Stimulated activated CD4-positive, alpha-beta T cell treated with anti-CD3 and anti-CD28 coated beads, Interleukin-12 subunit alpha, Interleukin-12 subunit beta, amount 100 ng/mL, for 24 hours (primary cell): Measurements from ENCODE around the gene ADH1B.
"Not testable (repeated sequence)": the region's sequence is repeated elsewhere in the genome, so short reads cannot be mapped to it uniquely, and the experiment has no call there.

Experiments
- DNase-seq, 2 experiments: peaks; one replicate each; pipeline ENCODE4 v3.0.0-alpha.2; 2020; ENCODE audit warnings: low read depth in 2 of 2

ADH1B gene

DNA sequence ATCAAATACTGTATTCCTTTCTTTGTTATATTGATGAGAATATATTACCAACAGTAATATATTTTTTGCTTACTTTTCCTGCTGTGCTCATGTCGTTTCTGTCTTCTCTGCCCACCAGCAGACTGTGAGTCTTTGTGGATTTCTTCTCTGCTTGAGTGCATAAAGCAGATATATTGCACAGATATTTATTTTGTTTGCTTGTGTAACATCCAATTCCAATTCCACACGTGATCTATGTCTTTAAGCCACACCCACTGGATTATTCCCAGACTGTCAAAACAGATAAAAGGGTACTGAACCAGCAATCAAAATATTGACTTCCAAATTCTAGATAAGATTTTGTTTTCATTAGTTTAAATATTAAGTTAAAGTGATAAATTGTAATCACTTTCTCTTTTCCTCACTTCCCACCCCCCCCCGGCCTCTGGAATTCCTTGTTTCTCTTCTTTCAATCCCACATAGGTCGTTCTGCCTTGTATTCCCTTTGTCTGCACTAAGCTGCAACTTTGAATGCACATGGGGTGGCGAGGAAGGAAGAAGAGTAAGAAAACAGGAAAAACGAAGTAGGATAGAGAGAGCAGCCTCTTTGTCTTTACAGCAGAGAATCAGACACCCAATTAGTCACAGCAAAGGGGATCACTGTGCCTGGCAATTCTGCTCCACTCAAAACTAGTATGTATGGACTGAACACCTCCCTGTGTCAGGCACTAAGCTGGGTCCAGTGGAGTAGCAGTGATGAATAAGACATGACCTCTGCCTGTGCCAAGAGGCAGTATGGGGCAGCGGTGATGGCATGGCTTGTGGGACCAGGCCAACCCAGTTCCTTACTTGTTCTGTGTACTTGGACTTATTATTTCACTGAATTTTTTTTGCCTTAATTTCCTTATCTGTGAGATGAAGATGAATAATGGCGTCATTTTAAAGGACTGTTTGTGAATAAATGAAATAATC lies at the start of gene ADH1B:
Gene ADH1B, minus strand, starts transcription at position 161 of the 951 bp plus-strand sequence. Its CDS starts 70 bp downstream, at position 91.
- no peak for DNase-seq

DNA sequence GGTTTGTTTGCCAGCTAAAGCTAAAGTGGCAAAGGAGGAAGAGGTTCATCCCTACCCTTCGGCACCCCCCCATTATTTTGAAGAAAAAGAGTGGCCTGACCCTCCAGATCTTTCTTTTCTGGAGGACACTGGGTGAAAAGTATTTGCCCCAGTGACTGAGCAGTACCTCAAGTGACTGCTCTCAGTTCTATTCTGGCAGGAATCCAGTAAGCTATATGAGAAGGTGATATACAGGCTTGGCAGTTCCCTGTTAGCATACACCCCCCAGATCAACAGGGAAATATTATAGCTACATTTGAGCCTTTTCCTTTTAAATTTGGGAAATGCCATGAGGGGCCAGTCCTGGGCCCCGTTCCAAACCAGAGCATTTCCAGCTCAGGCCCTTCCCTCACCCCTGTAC lies 46.6 kb upstream of the ADH1B start:
- DNase-seq: not testable (repeated sequence)

DNA sequence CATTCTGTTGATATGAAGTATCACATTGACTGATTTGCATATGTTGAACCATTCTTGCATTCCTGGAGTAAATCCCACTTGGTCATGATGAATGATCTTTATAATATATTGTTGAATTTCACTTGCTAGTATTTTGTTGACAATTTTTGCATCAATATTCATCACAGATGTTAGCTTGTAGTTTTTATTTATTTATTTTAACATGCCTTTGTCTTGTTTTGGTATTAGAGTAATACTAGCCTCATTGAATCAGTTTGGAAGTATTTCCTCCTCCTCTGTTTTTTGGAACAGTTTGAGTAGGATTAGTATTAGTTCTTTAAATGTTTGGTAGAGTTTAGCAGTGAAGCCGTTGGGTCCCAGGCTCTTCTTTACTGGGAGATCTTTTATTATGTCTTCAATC lies 45.3 kb upstream of the ADH1B start:
- DNase-seq: no peak

DNA sequence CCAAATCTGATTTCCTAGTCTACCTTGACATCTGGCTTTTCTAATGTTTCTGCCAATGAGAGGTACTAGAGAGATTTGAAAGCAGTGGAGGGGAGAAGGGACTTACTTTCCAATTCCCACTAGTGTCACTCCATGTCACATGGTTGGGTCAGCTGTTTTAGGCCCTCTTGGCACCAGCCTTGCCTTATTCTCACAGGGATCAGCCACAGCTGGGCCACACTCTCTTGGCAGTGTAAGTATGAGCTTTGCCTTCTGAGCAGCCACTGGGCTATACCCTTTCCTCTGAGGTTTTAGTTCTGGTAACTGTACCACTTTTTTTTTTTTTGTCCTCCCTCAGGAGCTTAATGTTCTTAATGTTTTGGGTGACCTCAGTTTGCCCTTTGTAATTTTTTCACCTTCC lies 41.6 kb upstream of the ADH1B start:
- no peak for DNase-seq

DNA sequence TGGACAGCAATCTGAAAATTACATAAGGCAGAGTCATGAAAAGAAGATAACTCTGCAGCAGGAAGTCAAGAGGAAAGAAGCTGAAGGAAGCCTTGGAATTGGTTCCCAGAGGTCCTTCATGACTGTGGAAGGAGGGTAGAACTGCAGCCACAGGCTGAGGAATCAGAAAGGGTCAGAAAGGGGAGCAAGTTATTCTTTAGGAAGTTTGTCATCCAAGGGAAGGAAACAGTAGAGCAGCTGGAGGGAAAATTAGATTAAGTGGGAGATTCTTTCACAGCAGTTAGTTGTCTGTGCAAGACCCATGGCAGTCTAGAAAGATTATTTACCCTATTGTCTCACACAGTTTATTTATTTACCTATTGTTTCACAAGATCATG lies 40.7 kb upstream of the ADH1B start:
- DNase-seq: no peak

DNA sequence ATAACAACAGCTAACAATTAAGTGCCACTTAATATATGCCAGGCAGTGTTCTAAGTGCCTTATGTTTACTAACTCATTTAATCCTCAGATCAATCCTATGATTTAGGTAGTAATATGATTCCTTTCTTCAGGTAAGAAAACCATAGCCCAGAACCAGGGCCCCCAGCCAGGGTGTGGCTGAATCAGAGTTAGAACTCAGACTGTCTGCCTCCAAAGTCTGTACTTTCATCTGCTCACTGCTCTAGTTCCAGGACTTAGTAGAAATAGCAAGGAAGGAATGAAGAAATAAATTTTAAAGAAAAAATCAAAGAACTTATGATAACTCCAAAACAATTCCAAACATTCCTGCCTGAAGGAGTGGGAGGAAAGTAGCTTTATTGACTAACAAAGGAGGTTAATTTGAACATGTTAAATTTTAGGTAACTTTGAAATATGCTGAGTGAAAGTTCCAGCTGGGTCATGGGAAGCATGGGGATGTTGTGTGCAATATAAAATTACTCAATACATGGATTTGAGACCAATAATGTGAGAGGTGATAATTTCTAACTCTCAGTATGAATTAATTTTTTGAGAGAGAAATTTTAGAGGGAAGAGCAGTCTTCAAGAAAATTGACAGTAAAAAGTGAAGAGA lies 40.2 kb upstream of the ADH1B start:
- no peak for DNase-seq

DNA sequence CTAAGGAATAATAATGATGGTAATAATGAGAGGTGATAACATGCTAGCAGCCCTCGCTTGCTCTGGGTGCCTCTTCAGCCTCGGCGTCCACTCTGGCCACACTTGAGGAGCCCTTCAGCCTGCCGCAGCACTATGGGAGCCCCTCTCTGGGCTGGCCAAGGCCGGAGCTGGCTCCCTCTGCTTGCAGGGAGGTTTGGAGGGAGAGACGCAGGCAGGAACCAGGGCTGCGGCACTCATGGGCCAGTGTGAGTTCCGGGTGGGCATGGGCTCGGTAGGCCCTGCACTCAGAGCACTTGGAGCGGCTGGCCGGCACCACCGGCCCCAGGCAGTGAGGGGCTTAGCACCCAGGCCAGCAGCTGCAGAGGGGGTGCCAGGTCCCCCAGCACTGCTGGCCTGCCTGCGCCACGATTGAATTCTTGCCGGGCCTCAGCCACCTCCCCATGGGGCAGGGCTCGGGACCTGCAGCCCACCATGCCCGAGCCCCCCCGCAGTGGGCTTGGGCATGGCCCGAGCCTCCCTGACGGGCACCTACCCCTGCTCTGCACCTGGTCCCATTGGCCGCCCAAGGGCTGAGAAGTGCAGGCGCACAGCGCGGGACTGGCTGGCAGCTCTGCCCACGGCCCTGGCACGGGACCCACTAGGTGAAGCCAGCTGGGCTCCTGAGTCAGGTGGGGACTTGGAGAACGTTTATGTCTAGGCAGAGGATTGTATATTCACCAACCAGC lies 38.4 kb upstream of the ADH1B start:
- DNase-seq: no peak

DNA sequence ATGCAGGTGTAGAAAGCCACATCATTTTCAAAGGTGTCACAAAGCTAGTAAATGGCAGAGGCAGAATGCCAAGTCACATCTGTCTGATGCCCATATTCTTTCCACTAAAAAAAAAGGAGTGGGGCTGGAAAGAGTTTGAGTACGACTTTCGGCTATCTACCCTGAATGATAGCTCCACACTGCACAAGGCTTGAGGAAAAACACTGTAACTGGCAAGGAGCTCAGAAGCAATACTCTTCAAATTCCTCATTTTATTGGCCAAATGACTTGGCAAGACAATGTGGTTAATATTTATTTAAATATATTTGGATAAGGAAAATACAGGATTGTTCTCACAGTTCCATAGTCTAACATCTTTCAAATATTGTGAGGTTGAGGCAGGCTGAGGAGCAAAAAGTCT lies 36.7 kb upstream of the ADH1B start:
- DNase-seq: no peak

DNA sequence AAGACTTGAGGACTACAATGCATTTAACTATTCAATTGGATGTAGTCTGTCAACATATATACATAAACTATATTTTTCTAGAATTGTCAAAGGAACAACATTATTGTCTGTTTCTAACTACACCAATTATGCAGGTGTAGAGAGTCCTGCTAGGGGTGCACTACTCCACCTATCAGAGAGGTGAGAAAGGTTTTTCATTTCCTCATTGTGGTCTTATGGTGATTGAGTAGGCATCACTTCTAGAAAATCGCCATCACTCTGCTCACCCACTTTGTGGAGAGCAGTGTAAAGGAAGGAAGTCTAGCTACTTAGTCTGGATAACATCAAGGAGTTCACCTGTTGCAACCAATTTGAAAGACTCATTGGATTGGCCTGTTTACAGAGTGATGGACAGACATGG lies 35.8 kb upstream of the ADH1B start:
- no peak for DNase-seq

DNA sequence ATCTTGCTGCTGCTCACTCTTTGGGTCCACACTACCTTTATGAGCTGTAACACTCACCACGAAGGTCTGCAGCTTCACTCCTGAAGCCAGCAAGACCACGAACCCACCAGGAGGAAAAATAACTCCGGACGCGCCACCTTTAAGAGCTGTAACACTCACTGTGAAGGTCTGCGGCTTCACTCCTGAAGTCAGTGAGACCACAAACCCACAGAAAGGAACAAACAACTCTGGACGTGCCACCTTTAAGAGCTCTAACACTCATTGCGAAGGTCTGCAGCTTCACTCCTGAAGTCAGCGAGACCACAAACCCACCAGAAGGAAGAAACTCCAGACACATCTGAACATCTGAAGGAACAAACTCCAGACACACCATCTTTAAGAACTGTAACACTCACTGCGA lies 34.9 kb upstream of the ADH1B start:
- not testable (repeated sequence) for DNase-seq

DNA sequence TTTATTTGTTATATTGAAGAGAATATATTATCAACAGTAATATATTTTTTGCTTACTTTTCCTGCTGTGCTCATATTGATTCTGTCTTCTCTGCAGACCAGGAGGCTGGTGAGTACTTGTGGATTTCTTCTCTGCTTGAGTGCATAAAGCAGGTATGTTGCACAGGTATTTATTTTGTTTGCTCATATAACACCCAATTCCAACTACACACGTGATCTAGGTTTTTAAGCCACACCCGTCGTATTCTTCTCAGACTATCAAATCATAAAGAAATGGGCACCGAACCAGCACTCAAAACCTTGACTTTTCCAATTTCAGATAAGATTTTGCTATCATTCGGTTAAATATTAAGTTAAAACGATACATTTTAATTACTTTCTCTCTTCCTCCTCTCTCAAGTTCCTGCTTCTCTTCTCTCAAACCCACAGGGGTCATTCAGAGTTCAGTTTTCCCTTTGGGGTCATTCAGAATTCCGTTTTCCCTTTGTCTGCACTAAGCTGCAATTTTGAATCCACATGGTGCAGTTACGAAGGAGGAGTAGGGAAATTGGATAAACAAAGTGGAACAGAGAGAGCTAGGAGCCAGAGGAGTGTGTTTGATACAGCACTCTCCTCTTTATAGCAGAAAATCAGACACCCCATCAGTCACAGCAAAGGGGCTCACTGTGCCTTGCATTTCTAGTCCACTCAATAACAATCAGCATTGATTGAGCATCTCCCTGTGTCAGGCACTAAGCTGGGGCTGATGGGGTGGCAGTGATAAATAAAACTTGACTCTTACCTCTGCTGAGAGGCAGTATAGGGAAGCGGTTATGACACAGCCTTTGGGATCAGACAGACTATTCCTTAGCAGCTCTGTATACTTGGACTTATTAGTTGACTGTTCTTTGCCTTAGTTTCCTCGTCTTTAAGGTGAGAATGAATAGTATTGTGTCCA lies 31.7 kb upstream of the ADH1B start, which contains the start of gene ADH1C:
Gene ADH1C, minus strand, starts transcription at position 145 of the 936 bp plus-strand sequence. Its CDS starts 71 bp downstream, at position 74.
- no peak for DNase-seq

DNA sequence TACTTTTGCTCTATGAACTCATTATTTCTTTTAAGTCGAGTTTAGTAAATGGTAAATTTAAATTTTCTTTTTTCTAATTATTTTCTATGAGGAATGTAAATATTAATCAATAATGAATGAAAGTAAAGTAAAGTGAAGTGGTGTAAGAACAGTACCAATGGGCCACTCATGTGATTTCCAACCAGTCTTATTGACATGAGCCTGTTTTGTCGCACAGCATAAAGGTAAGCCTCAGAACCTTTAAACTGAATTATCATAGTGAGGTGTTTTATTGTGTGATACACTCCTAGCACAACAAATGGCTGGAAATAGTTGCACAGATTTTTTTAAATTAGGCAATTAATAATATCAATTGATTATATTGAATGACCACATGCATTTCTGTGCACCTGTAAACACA lies 30.3 kb upstream of the ADH1B start:
- DNase-seq: no peak

DNA sequence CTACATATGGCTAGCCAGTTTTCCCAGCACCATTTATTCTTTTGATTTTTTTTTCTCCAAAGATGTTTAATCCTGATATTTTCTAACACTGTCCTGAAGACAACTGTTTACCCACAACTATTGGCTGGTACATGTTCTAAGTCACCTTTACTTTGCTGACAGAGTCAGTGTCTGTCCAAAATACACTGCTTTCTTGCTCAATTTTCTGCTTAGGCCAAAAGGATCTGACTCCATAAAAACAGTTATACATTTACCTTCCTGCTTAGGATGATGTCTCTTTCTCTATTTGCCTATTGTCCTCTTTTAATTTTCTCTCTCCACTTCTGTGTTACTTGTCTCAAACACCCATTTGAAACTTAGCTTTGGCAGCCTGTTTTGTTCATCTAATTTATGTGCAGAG lies 28.1 kb upstream of the ADH1B start:
- DNase-seq: no peak

DNA sequence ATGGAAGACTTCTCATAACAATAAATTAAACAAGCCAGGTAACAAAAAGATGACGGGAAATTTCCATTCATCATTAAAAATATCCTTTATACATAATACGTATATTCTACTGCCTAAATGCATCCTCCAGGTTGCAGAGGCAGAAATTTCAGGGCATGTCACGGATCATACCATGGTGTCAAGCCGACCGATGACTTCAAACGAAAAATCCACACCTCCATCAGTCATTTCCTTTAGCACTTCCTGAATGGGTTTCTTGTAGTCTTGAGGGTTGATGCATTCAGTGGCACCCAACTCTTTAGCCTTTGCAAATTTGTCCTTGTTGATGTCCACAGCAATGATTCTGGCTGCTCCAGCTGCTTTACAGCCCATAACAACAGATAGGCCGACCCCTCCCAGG lies 21.4 kb upstream of the ADH1B start:
- DNase-seq: not testable (repeated sequence)

DNA sequence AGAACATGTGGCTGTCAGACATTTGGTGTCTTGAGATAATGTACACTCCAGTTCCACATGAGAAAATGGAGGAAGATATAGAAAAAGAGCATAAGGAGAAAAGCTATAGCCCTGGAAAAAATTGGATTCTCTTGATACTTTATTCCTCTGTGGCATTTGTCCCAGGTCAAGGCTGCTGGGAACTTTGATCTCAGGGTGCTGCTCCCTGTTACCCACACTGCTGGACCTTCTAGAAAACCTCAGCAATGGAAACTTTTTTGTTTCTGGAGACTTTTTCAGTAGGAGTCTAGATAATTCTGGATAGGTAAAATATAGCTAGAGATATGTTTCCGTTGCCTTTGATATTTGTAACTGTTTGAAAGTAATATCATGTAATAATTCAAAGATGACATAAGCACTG lies 20.2 kb upstream of the ADH1B start:
- DNase-seq: no peak

DNA sequence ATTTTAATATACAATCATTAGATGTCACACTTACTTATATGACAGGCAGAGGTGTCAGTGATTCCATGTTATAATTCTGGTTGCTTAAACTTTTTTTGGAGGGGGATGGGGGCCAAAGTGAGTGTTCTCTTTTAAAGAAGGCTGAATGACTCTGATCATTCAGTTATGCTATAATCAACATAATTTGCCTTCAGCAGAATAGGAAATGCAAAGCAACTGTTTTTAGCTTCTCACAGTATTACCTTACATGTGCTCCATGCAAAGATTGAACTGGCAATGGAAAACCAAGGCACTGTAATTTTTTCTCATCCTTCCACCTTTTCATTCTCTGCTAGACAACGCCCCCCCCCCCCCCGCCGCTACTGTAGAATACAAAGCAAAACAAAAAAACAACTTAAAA lies 18.0 kb upstream of the ADH1B start:
- no peak for DNase-seq

DNA sequence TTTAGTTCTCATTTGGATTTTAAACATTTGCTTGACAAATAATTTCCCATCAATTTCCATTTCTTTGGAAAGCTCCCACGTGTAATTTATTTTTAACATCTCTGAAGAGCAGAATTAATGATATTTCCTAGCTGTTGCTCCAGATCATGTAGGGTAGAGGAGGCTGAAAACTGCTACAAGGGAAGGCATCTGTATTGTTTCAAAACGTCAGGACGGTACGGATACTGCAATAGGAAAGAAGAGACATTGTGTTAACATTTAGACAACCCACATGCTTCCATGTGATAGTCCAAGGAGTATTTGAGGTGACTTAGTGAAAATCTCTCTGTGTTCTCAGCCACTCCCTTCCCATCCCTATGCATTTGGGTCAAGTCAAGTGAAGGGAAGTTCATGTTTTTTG lies 15.4 kb upstream of the ADH1B start:
- no peak for DNase-seq

DNA sequence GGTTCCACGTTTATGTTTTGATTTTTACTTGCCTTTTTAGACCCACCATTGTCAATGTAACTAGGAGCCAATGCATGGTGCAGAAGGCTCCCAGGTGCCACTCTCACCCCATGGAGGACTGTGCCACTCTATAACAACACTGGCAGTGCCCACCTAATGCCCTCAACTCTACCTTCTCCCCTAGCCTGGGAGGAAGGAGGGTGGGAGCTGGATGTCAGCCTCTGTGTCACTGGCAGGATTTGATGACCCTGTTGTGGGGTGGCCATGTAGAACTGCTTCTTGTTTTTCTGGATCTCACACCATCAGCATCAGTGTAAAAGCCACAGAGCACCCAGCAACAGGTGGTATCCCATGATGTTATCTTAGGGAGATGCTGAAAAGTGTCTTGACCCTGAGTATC lies 13.7 kb upstream of the ADH1B start:
- DNase-seq: no peak

DNA sequence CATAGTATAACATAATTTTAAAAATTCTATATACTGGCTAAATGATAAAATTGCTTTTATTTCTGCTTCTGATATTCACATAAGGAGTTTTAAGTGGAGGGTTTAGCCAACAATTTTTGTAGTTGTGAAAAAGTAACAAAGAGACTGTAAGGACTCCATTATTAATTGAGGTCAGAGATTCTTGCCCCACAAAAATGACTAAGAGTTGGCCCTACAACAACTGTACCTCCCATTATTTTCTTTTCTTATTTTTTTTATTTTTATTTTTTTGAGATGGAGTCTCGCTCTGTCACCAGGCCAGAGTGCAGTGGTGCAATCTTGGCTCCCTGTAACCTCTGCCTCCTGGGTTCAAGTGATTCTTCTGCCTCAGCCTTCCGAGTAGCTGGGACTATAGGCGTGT lies 9.4 kb upstream of the ADH1B start:
- no peak for DNase-seq

DNA sequence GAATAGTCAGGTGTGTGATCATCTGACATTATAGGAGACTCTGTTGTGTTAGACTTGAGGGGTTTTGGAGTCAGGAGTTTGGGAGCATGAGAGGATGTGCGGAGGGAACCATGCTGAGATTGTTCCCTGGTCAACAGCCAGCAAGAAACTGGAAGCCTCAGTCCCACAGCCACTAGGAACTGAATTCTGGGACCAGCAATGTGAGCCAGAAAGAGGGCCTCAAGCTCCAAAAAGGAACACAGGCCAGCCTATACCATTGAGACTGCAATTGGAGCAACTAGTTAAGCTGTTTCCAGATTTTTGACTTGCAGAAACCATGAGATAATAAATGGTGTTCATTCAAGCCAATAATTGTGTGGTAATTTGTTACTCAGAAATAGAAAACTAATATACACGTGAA lies 8.7 kb upstream of the ADH1B start:
- no peak for DNase-seq

DNA sequence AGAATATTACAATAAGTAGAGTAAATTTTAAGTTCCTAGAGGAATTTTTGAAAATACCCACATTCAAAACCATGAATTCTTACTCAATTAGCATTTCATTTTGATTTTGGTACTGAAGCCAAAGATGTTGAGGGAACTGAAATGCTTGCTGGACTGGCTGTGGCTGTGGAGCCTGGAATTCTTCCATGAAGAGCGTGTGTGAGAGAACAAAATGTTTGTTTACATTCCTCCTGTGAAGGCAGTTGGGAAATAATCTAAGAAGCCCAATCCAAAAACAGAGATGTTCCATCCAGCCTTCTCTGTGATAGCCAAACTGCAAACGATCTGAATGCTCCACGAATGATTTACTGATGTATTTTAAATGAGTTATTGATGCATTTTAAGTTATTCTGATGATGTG lies 3.8 kb upstream of the ADH1B start:
- DNase-seq: no peak
